HEK293T (cell line): ENCODE results near the gene G6PD.
"Not testable (repeated sequence)": the region's sequence is repeated elsewhere in the genome, so short reads cannot be mapped to it uniquely, and the experiment has no call there.

Source experiments
- CTCF ChIA-PET: fragments of 350-600 bp; formaldehyde crosslinking; extraction: SDS; loops from one replicate; lab custom pipeline; 2021; ENCODE audit warnings: antibody characterized with exemption, inconsistent platforms; lab: Yijun Ruan, JAX
- POLR2A ChIA-PET: fragments of 350-600 bp; formaldehyde crosslinking; extraction: SDS; loops from one replicate; lab custom pipeline; 2020; ENCODE audit warnings: antibody characterized with exemption, inconsistent platforms; lab: Yijun Ruan, JAX
- DNase-seq: peaks from one replicate; pipeline ENCODE4 v3.0.0; 2012; ENCODE audit warnings: mixed read lengths; ENCODE audit errors: extremely low spot score
- ARNT ChIP-seq: fragments of 450-650 bp; IDR thresholded peaks from 2 replicates; pipeline ENCODE4 v1.6.1; 2017; ENCODE audit warnings: mild to moderate bottlenecking
- BHLHE40 ChIP-seq: fragments of 450-650 bp; IDR thresholded peaks from 2 replicates; pipeline ENCODE4 v1.6.1; 2016; ENCODE audit warnings: mild to moderate bottlenecking, moderate library complexity, borderline replicate concordance
- CTBP1 ChIP-seq: fragments of 450-650 bp; IDR thresholded peaks from 2 replicates; pipeline ENCODE4 v1.6.1; 2016; ENCODE audit warnings: borderline replicate concordance
- ELF4 ChIP-seq: fragments of 450-650 bp; IDR thresholded peaks from 2 replicates; pipeline ENCODE4 v1.6.1; 2017; ENCODE audit warnings: antibody characterized with exemption
- FOXA1 ChIP-seq: fragments of 450-650 bp; IDR thresholded peaks from 2 replicates; pipeline ENCODE4 v1.6.1; 2016; ENCODE audit warnings: mild to moderate bottlenecking
- FOXK2 ChIP-seq: fragments of 450-650 bp; IDR thresholded peaks from 2 replicates; pipeline ENCODE4 v1.6.1; 2016; ENCODE audit warnings: mild to moderate bottlenecking
- FOXM1 ChIP-seq: fragments of 450-650 bp; IDR thresholded peaks from 2 replicates; pipeline ENCODE4 v1.6.1; 2017; ENCODE audit warnings: mild to moderate bottlenecking, borderline replicate concordance
- HDGF ChIP-seq: fragments of 450-650 bp; IDR thresholded peaks from 2 replicates; pipeline ENCODE4 v1.6.1; 2017; ENCODE audit warnings: antibody characterized with exemption, borderline replicate concordance
- L3MBTL2 ChIP-seq: fragments of 450-650 bp; conservative IDR thresholded peaks from 2 replicates; pipeline ENCODE4 v1.6.1; 2016; ENCODE audit warnings: mild to moderate bottlenecking
- LEF1 ChIP-seq: fragments of 450-650 bp; IDR thresholded peaks from 2 replicates; pipeline ENCODE4 v1.6.1; 2017; ENCODE audit warnings: mild to moderate bottlenecking, borderline replicate concordance
- NFRKB ChIP-seq: fragments of 450-650 bp; IDR thresholded peaks from 2 replicates; pipeline ENCODE4 v1.6.1; 2016; ENCODE audit warnings: mild to moderate bottlenecking, moderate library complexity
- SP1 ChIP-seq: fragments of 450-650 bp; IDR thresholded peaks from 2 replicates; pipeline ENCODE4 v1.6.1; 2017
- SUZ12 ChIP-seq: fragments of 450-650 bp; IDR thresholded peaks from 2 replicates; pipeline ENCODE4 v1.6.1; 2016; ENCODE audit warnings: mild to moderate bottlenecking
- TARDBP ChIP-seq: fragments of 450-650 bp; IDR thresholded peaks from 2 replicates; pipeline ENCODE4 v1.6.1; 2016
- ZNF384 ChIP-seq: fragments of 450-650 bp; IDR thresholded peaks from 2 replicates; pipeline ENCODE4 v1.6.1; 2016
- TF ChIP-seq, protein P1 (sequence below): fragments of 450-650 bp; IDR thresholded peaks from 2 replicates; pipeline ENCODE4 v1.6.1; 2016

Gene G6PD

GRCh38 chrX:154507673-154508383 lies 38.8 kb downstream of the G6PD start:
- DNase-seq, result no peak
- ChIA-PET CTCF (no interaction called here), POLR2A (interaction anchor here (0.6 to 2.5 kb wide), 3 partner anchors 9 to 535 kb away, joined by 3 to 8 read pairs (median 6); partner anchors contain the start of genes FAM3A, SLC10A3 and TMEM187)
- TF ChIP-seq ZNF384 (no peak), SP1 (no peak), BHLHE40 (no peak), FOXA1 (no peak), ELF4 (no peak), L3MBTL2 (no peak), HDGF (no peak), ARNT (no peak), FOXK2 (no peak), LEF1 (no peak), TARDBP (no peak), NFRKB (no peak), SUZ12 (no peak), FOXM1 (no peak), CTBP1 (no peak)
- TF ChIP-seq, protein P1, sequence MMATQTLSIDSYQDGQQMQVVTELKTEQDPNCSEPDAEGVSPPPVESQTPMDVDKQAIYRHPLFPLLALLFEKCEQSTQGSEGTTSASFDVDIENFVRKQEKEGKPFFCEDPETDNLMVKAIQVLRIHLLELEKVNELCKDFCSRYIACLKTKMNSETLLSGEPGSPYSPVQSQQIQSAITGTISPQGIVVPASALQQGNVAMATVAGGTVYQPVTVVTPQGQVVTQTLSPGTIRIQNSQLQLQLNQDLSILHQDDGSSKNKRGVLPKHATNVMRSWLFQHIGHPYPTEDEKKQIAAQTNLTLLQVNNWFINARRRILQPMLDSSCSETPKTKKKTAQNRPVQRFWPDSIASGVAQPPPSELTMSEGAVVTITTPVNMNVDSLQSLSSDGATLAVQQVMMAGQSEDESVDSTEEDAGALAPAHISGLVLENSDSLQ, result no peak

GRCh38 chrX:154506483-154507332 lies 39.9 kb downstream of the G6PD start:
- POLR2A ChIA-PET, result interaction anchor here (1.3 to 2.5 kb wide), 2 partner anchors 10 to 16 kb away, joined by 6 to 8 read pairs; partner anchors contain the start of genes FAM3A and SLC10A3
- TF ChIP-seq FOXM1 (no peak), FOXA1 (no peak), ARNT (no peak), TARDBP (no peak), ZNF384 (no peak), HDGF (no peak), SUZ12 (no peak), ELF4 (no peak), SP1 (no peak), FOXK2 (no peak), CTBP1 (no peak), BHLHE40 (no peak)
- TF ChIP-seq, protein P1, result no peak
- CTCF ChIA-PET, result no interaction called here
- no peak for DNase-seq

GRCh38 chrX:154505734-154506133 lies 40.9 kb downstream of the G6PD start:
- ChIA-PET POLR2A (interaction anchor here (2.5 kb wide), 1 partner anchor 11 kb away, joined by 8 read pairs; the partner anchor contains the start of gene FAM3A), CTCF (no interaction called here)
- TF ChIP-seq ELF4 (no peak), NFRKB (no peak), TARDBP (no peak), ZNF384 (no peak), FOXK2 (no peak), BHLHE40 (no peak), FOXA1 (no peak), L3MBTL2 (no peak), SUZ12 (no peak)
- no peak for DNase-seq

DNA sequence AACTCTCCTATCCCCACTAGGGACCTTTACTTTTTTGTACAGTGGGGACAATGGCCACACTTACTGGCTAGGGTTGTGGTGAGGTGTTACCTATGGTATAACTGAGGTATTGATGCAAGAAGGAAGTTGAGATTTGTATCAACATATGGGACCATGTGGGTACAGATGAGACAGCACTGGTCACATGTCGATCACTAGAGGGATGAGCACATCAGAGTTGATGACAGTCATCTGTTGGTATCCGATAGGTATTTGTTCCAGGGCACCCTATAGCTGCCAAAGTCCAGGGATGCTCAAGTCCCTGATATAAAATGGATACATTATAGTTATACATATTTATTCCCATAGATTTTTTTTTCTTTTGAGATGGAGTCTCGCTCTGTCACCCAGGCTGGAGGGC lies 43.7 kb downstream of the G6PD start:
- POLR2A ChIA-PET, result interaction anchor here (1.2 to 1.4 kb wide), 2 partner anchors 24 to 56 kb away, joined by 3 to 4 read pairs; no protein-coding TSS in a partner anchor
- DNase-seq, result no peak
- TF ChIP-seq SUZ12, result no peak
- no peak for TF ChIP-seq FOXK2
- no peak for TF ChIP-seq FOXM1
- TF ChIP-seq SP1, result no peak
- TF ChIP-seq, protein P1, result no peak
- TF ChIP-seq TARDBP, result no peak
- TF ChIP-seq L3MBTL2, result no peak
- TF ChIP-seq ARNT, result no peak
- TF ChIP-seq LEF1, result no peak
- no peak for TF ChIP-seq NFRKB
- TF ChIP-seq FOXA1, result no peak
- TF ChIP-seq ZNF384, result no peak
- no peak for TF ChIP-seq BHLHE40
- TF ChIP-seq CTBP1, result no peak
- no peak for TF ChIP-seq HDGF
- TF ChIP-seq ELF4, result no peak
- CTCF ChIA-PET, result no interaction called here

- no peak for DNase-seq
- ChIA-PET POLR2A (interaction anchor here (1.2 kb wide), 1 partner anchor 55 kb away, joined by 3 read pairs; no protein-coding TSS in a partner anchor), CTCF (no interaction called here)
- no peak for TF ChIP-seq ELF4
- no peak for TF ChIP-seq HDGF
- no peak for TF ChIP-seq L3MBTL2
- TF ChIP-seq FOXA1, result no peak
- TF ChIP-seq ARNT, result no peak
- no peak for TF ChIP-seq SP1
Measured at GRCh38 chrX:154502098-154502497, 44.5 kb downstream of the G6PD start.

- CTCF ChIA-PET, POLR2A ChIA-PET, DNase-seq: not testable (repeated sequence)
Measured at GRCh38 chrX:154501423-154501822, 45.2 kb downstream of the G6PD start.

GRCh38 chrX:154496591-154497137 lies 50.0 kb downstream of the G6PD start:
- CTCF ChIA-PET, DNase-seq: not testable (repeated sequence)
- POLR2A ChIA-PET, result interaction anchor here (1.5 kb wide), 1 partner anchor 85 kb away, joined by 3 read pairs; no protein-coding TSS in a partner anchor
